HG03521 (cell line): ENCODE data around the gene CA12.
"Not testable (repeated sequence)": the region's sequence is repeated elsewhere in the genome, so short reads cannot be mapped to it uniquely, and the experiment has no call there.

Experiments used
- ATAC-seq: cut with Tn5 transposase; IDR thresholded peaks from one replicate; pipeline ENCODE4 v1.9.1; 2021; ENCODE audit warnings: mild to moderate bottlenecking, moderate library complexity; ENCODE audit not compliant: unreplicated experiment

Gene CA12

DNA sequence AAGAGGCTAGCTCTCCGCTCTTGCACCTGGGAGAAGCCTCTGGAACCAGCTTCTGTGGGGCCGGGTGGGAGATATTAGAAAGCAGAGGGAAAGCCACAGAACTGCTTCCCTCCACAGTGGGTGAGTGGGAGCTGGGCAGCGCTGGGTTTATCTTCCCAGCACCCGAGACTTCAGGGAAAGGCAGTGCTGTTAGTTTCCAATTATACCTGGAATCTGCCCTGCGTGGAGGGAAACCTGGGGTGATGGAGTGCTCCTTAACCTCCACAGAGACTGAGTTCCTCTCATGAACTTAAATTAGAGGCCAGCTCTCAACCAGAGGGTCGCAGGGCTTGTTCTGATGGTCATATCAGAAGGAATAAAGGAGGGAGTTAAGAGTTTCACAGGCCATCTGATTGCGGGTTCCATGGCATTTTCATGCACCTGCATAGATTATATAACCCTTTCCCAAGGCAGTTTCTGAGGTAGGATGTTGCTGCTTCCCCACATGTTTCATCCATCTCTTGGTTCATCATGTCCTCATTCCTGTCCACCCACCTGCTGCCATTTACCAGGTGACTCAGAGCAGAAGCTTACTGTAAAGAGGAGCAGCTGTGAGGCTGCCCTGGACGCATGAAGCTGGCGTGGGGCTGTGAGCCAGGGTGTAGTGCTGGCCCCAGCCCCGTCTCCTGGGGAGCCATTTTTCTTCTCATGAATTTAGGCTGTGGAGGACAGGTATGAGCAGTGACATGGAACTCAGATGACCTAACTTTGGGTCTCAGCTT, 42.5 kb downstream of the CA12 start:
- no peak for ATAC-seq

DNA sequence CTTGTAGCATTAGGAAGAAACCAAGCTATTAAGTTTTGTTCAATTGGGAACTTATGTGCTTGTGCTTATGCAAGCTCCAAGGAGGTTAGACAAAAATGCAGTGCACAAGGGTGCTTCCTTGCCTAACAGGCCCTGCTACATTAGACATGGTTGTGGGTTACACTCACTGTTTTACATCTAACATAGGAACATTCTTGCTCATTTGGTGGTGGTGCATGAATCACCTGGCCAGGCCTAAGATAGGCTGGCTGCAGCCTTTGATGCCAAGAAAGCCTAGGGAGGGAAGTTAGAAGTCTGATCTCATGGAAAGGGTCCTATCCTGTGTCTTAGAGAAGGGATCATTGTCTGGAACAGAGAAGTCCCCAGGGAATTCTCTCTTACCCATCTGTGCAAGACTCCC, 43.5 kb downstream of the CA12 start:
- ATAC-seq: no peak

GRCh38 chr15:63337046-63337445, 44.6 kb downstream of the CA12 start:
- no peak for ATAC-seq

GRCh38 chr15:63335543-63336240, 46.0 kb downstream of the CA12 start:
- no peak for ATAC-seq

- no peak for ATAC-seq
Observed at GRCh38 chr15:63334821-63335220, 46.8 kb downstream of the CA12 start.

DNA sequence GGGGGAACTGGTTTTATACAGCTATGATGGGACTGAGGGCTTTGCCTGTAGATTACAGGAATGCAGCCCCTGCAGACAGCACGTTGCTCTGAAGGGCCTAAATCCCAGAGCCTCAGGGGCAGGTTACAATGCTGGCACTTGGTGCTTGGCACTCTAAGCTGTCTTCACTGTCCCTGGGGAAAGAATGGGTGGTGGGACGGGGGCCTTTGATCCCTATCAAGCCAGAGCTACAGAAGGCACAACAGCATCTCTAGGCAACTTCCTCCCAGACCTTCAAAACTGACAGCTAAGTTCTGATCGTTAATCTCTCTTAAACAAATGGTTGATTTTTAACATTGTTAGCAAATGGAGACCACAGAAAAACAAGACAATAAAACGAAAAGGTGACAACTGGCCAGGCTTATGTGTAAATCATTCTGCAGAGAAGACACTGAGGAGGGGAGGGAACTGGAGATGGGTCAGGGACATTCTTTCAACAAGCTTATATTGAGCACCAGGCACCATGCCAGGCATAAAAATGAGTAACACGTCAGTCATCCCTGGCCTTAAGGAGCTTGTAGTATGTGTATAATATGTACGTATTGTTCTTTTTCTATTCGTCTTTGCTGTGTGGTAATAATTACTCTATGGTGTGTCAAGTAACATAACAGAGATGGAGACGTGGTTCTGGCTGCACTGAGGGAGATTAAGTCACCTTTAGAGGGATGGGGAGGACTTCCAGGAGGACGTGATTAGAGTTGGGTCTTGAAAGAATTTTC, 49.1 kb downstream of the CA12 start:
- no peak for ATAC-seq

DNA sequence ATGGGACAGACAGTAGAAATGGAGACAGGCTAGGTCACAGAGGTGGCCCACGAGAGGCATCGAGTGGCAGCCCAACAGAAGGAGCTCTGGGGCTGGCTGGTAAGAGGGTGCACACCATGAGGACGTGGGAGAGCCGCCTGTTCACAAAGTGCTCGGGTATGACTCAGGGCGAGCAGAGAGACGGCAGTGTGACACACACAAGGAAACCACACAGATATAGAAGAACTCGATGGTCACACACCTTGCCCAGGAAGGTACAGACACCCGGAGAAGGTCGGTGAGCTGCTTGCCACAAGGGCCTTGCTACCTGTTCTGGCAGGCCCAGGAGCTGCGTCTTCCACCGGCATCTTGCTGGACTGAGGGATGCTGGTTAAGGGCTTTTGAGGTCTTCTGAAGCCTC, 50.2 kb downstream of the CA12 start:
- ATAC-seq: no peak

DNA sequence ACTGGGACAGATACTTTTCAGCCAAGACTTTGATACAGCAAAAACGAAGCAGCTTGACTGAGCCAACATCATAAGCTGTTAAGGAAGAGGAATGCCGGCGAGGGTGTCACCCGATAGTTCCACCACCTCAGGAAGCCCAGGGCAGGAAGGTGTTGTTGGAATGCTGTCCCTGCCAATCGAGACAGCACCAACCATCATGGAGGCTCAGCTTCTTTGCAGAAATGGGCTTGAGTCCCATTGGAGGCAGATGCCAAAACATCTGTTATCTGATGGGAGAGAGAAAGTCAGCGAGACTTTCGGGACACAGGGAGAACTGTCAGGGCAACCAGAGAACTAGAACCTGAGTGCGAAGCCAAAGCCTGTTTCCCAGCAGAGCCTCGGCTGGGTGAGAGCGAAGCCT, 50.7 kb downstream of the CA12 start:
- ATAC-seq: no peak

GRCh38 chr15:63329567-63330350, 51.9 kb downstream of the CA12 start:
- ATAC-seq: no peak

DNA sequence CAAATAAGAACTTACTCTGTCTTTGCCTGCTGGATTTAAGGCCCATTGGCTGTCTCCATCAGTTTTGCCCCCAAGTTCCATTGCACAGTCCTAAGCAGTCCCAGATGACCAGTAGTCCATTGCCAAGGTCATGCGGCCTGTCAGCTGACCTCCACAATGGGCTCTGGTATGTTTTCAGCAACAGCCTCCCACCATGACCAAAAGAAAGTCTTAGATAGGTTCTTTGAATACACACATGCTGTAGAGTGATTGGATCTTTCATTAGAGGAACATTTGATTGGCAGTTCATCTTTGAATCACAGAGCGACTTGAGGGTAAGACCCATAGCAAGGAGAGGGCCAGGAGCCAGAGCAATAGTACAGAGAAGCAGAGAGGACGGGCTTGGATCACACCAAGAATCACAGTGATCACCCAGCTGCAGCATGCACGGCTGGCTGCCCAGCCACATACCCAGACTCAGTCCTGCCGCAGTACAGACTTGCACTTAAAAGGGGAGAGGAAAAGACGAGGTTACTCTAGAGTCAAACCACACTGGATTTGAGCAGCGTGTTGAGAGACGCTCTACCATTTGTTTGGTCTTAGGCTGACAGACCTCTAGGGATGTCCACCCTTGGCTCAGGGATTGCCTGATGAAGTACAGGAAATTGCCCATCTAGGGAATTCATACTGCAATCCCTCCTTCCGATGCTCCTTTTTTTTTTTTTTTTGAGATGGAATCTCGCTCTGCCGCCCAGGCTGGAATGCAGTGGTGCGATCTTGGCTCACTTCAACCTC, 53.8 kb downstream of the CA12 start:
- ATAC-seq: no peak

DNA sequence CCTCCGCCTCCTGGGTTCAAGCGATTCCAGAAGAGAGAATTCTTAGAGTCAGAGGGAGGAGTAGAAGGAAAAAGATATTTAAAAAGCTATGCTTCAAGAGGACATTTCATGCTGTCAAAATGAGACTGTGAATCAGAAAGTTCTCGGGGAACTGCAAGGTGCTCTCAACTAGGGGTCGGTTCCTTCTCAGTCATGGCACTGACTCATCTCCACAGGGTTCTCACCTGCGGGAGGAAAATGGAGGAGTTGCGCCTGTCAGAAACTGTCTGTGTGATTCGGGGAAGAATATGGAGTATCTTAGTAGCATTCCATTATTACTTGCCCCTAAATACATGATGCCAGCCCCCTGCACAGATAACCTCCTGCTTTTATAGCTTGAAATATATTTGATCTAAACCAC, 56.9 kb downstream of the CA12 start:
- no peak for ATAC-seq

DNA sequence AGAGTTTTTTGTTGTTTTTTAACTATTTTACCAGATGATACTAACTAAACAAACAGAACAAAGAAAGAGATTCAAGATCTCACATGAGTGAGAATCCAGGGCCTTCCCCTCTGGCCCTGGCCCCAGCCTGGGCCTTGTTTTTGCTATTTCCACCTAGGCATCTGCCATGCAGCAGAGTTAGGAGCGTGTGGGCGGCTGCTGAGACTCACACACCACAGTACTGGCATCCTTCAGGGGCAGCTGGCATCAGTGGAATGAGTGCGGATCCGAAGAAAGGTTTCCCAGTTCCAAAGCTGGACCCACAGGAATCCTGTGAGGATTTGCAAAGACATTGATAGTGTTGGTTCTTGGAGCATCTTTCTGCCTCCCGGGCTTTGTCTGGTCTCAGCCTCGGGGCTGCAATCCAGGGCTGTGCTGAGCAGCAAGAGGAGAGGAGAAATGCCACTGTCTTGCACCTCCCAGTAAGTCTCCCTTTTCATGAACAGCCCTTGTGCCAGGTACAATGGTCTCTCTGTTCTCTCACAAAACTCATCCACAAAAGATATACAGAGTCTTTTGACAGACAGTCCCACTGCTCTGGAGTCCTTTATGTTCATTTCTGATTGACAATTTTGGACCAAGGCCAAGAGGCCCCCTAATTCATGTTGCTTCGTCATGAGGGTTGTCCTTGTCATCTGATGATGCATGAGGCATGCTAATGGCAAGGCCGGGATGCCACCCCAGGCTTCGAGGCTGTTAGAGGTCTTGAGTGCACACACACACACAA, 57.7 kb downstream of the CA12 start:
- no peak for ATAC-seq

DNA sequence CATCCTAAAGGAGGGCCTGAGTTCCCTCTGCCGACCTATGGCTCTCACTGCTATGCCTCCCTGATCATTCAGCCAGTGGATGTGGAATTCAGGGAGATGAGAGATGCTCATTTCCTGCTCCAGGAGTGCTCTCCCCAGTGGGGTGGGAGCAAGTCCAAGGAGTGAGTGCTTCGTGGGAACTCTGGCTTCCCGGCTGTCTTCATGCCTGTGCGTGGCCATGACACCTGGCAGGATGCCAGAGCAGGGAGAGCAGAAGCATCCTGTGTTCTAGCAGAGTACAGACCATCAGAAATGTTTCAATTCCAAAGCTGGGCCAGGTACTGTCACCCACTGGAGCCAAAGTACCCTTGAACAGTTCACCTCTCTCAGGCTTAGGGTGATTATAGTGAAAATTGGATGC, 59.1 kb downstream of the CA12 start:
- ATAC-seq: no peak

- no peak for ATAC-seq
Observed at GRCh38 chr15:63321462-63321861, 60.2 kb downstream of the CA12 start.

DNA sequence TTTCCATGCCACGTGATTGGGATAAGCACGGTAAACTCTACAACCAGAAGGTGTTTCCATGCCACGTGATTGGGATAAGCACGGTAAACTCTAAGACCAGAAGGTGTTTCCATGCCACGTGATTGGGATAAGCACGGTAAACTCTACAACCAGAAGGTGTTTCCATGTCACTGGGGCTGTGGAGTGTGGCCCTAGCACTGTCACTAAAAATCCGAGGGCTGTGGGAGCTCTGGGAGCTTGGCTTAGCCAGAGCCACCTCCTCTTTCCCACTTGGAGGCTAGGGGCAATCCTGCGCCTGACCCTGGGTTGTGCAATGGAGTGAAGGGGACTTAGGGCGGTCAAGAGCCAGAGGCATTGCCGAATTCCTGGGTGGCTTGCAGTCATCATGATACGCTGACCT, 60.7 kb downstream of the CA12 start:
- not testable (repeated sequence) for ATAC-seq

- not testable (repeated sequence) for ATAC-seq
Observed at GRCh38 chr15:63320446-63320845, 61.2 kb downstream of the CA12 start.

- ATAC-seq: no peak
Observed at GRCh38 chr15:63319065-63319464, 62.6 kb downstream of the CA12 start.

DNA sequence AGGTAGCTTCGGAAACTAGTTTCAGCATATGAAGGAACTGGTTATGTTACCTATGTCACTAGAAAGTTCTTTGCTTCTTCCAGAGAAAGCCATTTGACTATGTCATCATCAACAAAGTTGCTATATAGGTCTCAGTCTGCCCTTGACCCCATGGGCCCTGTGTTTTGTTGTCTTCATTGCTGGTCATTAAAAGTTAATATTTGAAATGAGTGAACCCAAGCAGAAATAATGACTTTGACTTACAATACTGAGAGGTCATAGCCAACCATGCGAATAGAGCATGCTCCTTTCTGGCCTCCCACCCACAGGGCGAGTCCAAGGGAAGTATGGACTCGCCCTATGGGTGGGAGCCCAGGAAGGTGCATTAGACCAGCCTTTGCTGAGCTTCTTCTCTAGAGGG, 63.3 kb downstream of the CA12 start:
- ATAC-seq: no peak

DNA sequence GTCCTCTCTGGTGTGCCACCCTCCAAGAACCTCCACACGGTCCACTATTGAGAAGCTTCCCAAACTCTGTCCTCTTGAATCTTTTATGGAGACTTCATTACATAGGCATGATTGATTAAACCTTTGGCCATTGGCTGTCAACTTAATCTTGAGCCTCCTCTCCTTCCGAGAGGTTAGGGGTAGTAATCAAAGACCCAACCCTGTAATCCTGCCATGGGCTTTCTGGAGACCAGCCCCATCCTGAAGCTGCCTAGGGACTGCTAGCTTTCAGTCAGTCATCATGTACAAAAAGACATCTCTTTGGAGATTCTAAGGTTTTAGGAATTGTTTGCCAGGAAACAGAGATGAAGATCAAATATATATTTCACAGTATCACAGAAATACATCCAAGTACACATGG, 67.2 kb downstream of the CA12 start:
- ATAC-seq: no peak

DNA sequence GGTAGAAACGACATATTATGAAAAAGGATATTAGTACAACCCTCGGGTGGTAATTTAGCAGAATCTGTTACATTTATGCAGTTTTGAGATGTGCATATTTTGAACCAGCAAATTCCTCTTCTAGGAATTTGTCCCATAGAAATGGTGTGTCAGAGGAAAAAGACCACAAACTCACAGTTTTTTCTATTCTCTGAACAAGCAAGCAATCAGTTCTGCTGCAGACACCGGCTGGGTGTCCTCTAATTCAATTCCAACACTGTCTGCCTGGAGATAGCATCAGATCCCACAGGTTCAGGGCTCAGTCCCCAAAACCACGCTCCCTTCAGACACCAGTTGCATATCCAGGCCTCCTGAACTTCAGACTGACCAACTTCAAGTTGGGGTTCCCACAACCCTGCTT, 67.8 kb downstream of the CA12 start:
- ATAC-seq: no peak
